Calu3 (cell line): ENCODE results near the gene NECAB2. TPM values are rescaled to one million over a fixed set of nuclear protein-coding genes. Genes with fewer than 3 reads are reported as not detected.

Experiments used
- BruUV-seq: library from RNA; stranded (reverse); fragments of 400-500 nt; replicated peaks from 2 replicates; lab custom pipeline; 2021; lab: Mats Ljungman, UMichigan
- CTCF ChIA-PET: fragments of 300-600 bp; sonication (Branson Sonifier 250); formaldehyde crosslinking; loops from one replicate; lab custom pipeline; 2022; ENCODE audit warnings: antibody characterized with exemption; lab: Charles Lee
- DNase-seq: peaks from one replicate; pipeline ENCODE4 v3.0.0; 2022
- H3K27ac Mint-ChIP-seq: one replicate; pipeline ENCODE4 v1.8.0; 2022; ENCODE audit warnings: mixed read lengths; ENCODE audit not compliant: unreplicated experiment
- H3K27me3 Mint-ChIP-seq: one replicate; pipeline ENCODE4 v1.8.0; 2022; ENCODE audit warnings: mixed read lengths; ENCODE audit not compliant: unreplicated experiment
- H3K36me3 Mint-ChIP-seq: one replicate; pipeline ENCODE4 v1.8.0; 2022; ENCODE audit warnings: mild to moderate bottlenecking, moderate library complexity, mixed read lengths; ENCODE audit not compliant: insufficient read depth, unreplicated experiment
- H3K4me1 Mint-ChIP-seq: one replicate; pipeline ENCODE4 v1.8.0; 2022; ENCODE audit warnings: mild to moderate bottlenecking, low read depth, mixed read lengths; ENCODE audit not compliant: unreplicated experiment
- H3K4me3 Mint-ChIP-seq: one replicate; pipeline ENCODE4 v1.8.0; 2022; ENCODE audit warnings: mild to moderate bottlenecking, low read depth, moderate library complexity, mixed read lengths; ENCODE audit not compliant: unreplicated experiment
- H3K9me3 Mint-ChIP-seq: one replicate; pipeline ENCODE4 v1.8.0; 2022; ENCODE audit warnings: low read depth, mixed read lengths; ENCODE audit not compliant: unreplicated experiment
- CTCF ChIP-seq: fragments of 200-600 bp; IDR thresholded peaks from one replicate; pipeline ENCODE4 v1.8.0; 2022; ENCODE audit warnings: antibody characterized with exemption; ENCODE audit not compliant: unreplicated experiment
- intact Hi-C: fragments of 100-400 bp; cut with micrococcal nuclease; formaldehyde crosslinking; loops from one replicate; pipeline ENCODE4 v1.10.0; 2022; ENCODE audit not compliant: unreplicated experiment
- total RNA-seq: library from RNA; stranded (reverse); gene quantifications from 2 replicates; pipeline ENCODE4 v1.2.3, GENCODE V29; 2022

Gene NECAB2
- total RNA-seq, 1 experiment from 2014 or later, result 0.28 TPM

GRCh38 chr16:84015399-84015798 is 47.4 kb downstream of the NECAB2 start:
- TF ChIP-seq CTCF, result no peak
- H3K9me3 Mint-ChIP-seq, result no peaks in the 10 kb centered on the region
- no TSS peak for BruUV-seq
- no peaks in the 10 kb centered on the region for H3K36me3 Mint-ChIP-seq
- CTCF ChIA-PET, result no interaction called here
- no peak for DNase-seq
- peaks cover 8% of the 10 kb centered on the region for H3K4me1 Mint-ChIP-seq
- no peak overlapping the region for H3K4me3 Mint-ChIP-seq
- peaks cover 41% of the 10 kb centered on the region for H3K27me3 Mint-ChIP-seq
- no peak overlapping the region for H3K27ac Mint-ChIP-seq
- intact Hi-C loops, result no loop called here

- no peak for DNase-seq
- peaks cover 41% of the 10 kb centered on the region for H3K27me3 Mint-ChIP-seq
- H3K9me3 Mint-ChIP-seq, result peaks cover 6% of the 10 kb centered on the region
- H3K4me3 Mint-ChIP-seq, result no peak overlapping the region
- no peak for TF ChIP-seq CTCF
- CTCF ChIA-PET, result no interaction called here
- H3K36me3 Mint-ChIP-seq, result no peaks in the 10 kb centered on the region
- peaks cover 8% of the 10 kb centered on the region for H3K4me1 Mint-ChIP-seq
- no peak overlapping the region for H3K27ac Mint-ChIP-seq
- intact Hi-C loops, result no loop called here
- BruUV-seq, result no TSS peak
Measured at GRCh38 chr16:84016477-84016876, 48.4 kb downstream of the NECAB2 start.

- H3K27ac Mint-ChIP-seq, result no peak overlapping the region
- CTCF ChIA-PET, result no interaction called here
Measured at GRCh38 chr16:84018710-84019109, 50.7 kb downstream of the NECAB2 start.

GRCh38 chr16:84020353-84020752 is 52.3 kb downstream of the NECAB2 start:
- BruUV-seq, result no TSS peak
- H3K36me3 Mint-ChIP-seq, result no peaks in the 10 kb centered on the region
- CTCF ChIA-PET, result no interaction called here
- H3K4me3 Mint-ChIP-seq, result no peak overlapping the region
- H3K9me3 Mint-ChIP-seq, result peaks cover 7% of the 10 kb centered on the region
- intact Hi-C loops, result no loop called here
- no peak overlapping the region for H3K27ac Mint-ChIP-seq
- no peaks in the 10 kb centered on the region for H3K4me1 Mint-ChIP-seq
- peaks cover 63% of the 10 kb centered on the region for H3K27me3 Mint-ChIP-seq
- DNase-seq, result no peak
- no peak for TF ChIP-seq CTCF

More at GRCh38 chr16:84018710-84019109, 50.7 kb downstream of the NECAB2 start:
- TF ChIP-seq CTCF, result no peak
- H3K9me3 Mint-ChIP-seq, result peaks cover 7% of the 10 kb centered on the region
- BruUV-seq, result no TSS peak
- H3K4me1 Mint-ChIP-seq, result peaks cover 8% of the 10 kb centered on the region
- no peak for DNase-seq
- intact Hi-C loops, result no loop called here
- peaks cover 61% of the 10 kb centered on the region for H3K27me3 Mint-ChIP-seq
- no peaks in the 10 kb centered on the region for H3K36me3 Mint-ChIP-seq
- H3K4me3 Mint-ChIP-seq, result no peak overlapping the region
